Fibroblast of the aortic adventitia (primary cell): ENCODE data around the gene PCDHB7. TPM values are rescaled to one million over a fixed set of nuclear protein-coding genes. Genes with fewer than 3 reads are reported as not detected.
"Not testable (repeated sequence)": the region's sequence is repeated elsewhere in the genome, so short reads cannot be mapped to it uniquely, and the experiment has no call there.

Experiments used
- DNase-seq: peaks from one replicate; pipeline ENCODE4 v3.0.0-alpha.2; 2010; ENCODE audit warnings: low read depth
- H3K4me3 ChIP-seq: 2 replicates; pipeline ENCODE4 v1.5.1; 2011; ENCODE audit warnings: low read depth, mild to moderate bottlenecking, control low read depth, low read length, moderate library complexity
- total RNA-seq: library from RNA; depleted of rRNA; stranded (reverse); fragments of >200 nt; gene quantifications from 2 replicates; pipeline ENCODE4 v1.2.3, GENCODE V29; 2012; ENCODE audit warnings: low replicate concordance
- TF ChIP-seq, protein P1 (sequence below): IDR thresholded peaks from 2 replicates; pipeline ENCODE4 v1.5.1; 2011; ENCODE audit warnings: mild to moderate bottlenecking, low read length, control low read depth, inconsistent platforms; ENCODE audit not compliant: insufficient read depth

The PCDHB7 gene
- total RNA-seq, 1 donor = 0.63 TPM

DNA sequence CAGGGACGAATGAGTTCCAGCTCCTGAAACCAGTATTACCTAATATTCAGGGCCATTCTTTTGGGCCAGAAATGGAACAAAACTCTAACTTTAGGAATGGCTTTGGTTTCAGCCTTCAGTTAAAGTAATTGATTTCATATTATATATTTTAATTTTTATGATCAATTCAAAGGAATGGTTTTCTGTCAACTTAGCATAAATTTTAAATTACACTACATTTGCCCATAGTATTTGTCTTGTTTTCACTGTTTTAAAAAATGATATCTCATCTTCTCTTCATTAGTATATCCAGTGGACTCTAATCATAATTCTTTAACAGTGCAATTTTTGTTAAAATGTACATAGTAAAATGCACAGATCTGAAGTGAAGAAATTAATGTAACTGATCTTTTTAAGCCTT lies 7.9 kb downstream of the PCDHB7 start:
- TF ChIP-seq, protein P1, sequence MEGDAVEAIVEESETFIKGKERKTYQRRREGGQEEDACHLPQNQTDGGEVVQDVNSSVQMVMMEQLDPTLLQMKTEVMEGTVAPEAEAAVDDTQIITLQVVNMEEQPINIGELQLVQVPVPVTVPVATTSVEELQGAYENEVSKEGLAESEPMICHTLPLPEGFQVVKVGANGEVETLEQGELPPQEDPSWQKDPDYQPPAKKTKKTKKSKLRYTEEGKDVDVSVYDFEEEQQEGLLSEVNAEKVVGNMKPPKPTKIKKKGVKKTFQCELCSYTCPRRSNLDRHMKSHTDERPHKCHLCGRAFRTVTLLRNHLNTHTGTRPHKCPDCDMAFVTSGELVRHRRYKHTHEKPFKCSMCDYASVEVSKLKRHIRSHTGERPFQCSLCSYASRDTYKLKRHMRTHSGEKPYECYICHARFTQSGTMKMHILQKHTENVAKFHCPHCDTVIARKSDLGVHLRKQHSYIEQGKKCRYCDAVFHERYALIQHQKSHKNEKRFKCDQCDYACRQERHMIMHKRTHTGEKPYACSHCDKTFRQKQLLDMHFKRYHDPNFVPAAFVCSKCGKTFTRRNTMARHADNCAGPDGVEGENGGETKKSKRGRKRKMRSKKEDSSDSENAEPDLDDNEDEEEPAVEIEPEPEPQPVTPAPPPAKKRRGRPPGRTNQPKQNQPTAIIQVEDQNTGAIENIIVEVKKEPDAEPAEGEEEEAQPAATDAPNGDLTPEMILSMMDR = no peak

DNA sequence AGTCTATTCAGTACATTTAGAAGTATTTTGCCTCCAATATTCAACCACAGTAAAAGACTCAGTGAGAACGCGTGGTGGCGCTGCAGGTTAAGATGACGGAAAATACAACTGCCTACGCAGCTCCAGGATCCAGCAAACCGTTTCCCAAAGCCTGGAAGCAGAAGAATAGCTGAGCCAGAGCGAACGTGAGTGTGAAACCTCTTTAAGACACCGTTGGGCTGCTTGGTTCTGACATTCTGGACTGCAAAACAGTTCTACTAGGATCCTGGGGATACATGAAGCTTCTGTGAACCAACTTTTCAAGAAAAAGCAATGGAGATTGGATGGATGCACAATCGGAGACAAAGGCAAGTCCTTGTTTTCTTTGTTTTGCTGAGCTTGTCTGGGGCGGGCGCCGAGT lies 9.8 kb downstream of the PCDHB7 start, which contains the start of gene PCDHB16:
TSS of gene PCDHB16 (plus strand) at position 140 of the 400 bp plus-strand sequence. CDS start at position 313, 173 bp downstream.
- TF ChIP-seq, protein P1 = peak; percentile 20
- peak; percentile 24 for DNase-seq
- H3K4me3 ChIP-seq = peak within 1 kb of the TSS; percentile 9

More for the DNA sequence above, 7.9 kb downstream of the PCDHB7 start:
- DNase-seq = no peak
- H3K4me3 ChIP-seq = no peak overlapping the region

DNA sequence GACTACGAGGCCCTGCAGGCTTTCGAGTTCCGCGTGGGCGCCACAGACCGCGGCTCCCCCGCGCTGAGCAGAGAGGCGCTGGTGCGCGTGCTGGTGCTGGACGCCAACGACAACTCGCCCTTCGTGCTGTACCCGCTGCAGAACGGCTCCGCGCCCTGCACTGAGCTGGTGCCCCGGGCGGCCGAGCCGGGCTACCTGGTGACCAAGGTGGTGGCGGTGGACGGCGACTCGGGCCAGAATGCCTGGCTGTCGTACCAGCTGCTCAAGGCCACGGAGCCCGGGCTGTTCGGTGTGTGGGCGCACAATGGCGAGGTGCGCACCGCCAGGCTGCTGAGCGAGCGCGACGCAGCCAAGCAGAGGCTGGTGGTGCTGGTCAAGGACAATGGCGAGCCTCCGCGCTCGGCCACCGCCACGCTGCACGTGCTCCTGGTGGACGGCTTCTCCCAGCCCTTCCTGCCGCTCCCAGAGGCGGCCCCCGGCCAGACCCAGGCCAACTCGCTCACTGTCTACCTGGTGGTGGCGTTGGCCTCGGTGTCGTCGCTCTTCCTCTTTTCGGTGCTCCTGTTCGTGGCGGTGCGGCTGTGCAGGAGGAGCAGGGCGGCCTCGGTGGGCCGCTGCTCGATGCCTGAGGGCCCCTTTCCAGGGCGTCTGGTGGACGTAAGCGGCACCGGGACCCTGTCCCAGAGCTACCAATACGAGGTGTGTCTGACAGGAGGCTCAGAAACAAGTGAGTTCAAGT lies 11.8 kb downstream of the PCDHB7 start:
- DNase-seq, H3K4me3 ChIP-seq: not testable (repeated sequence)

DNA sequence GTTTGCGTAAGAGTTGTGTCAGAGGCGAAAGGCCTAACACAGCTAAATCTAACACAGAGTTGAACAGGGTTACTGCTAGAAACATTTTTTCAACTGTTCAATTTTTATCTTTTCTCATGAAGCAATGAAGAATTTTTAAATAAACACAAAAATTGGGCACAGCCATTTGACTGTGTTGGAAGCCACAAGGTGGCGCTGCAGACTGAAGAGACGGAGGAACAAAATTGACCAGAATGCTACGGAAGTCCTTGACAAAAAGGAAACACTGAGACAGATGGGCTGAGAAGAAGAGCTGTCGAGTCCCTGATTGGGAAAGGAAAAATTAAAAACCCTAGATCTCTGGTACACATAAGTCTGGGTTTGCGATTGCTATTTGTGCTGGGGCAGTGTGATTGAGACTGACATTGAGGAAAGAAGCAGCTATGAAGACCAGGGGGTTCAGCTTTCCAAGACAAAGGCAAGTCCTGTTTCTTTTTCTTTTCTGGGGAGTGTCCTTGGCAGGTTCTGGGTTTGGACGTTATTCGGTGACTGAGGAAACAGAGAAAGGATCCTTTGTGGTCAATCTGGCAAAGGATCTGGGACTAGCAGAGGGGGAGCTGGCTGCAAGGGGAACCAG lies 14.6 kb downstream of the PCDHB7 start, which contains the start of gene PCDHB9:
TSS of gene PCDHB9 (plus strand) at position 265 of the 616 bp plus-strand sequence. CDS start at position 423, 158 bp downstream.
- H3K4me3 ChIP-seq = no peak within 1 kb of the TSS
- no peak for DNase-seq
- TF ChIP-seq, protein P1 = peak; percentile 21

DNA sequence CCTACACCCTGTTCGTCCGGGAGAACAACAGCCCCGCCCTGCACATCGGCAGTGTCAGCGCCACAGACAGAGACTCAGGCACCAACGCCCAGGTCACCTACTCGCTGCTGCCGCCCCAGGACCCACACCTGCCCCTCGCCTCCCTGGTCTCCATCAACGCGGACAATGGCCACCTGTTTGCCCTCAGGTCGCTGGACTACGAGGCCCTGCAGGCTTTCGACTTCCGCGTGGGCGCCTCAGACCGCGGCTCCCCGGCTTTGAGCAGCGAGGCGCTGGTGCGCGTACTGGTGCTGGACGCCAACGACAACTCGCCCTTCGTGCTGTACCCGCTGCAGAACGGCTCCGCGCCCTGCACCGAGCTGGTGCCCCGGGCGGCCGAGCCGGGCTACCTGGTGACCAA lies 16.2 kb downstream of the PCDHB7 start:
- not testable (repeated sequence) for DNase-seq, H3K4me3 ChIP-seq

DNA sequence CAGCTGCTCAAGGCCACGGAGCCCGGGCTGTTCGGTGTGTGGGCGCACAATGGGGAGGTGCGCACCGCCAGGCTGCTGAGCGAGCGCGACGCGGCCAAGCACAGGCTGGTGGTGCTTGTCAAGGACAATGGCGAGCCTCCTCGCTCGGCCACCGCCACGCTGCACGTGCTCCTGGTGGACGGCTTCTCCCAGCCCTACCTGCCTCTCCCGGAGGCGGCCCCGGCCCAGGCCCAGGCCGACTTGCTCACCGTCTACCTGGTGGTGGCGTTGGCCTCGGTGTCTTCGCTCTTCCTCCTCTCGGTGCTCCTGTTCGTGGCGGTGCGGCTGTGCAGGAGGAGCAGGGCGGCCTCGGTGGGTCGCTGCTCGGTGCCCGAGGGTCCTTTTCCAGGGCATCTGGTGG lies 16.7 kb downstream of the PCDHB7 start:
- not testable (repeated sequence) for DNase-seq, H3K4me3 ChIP-seq

DNA sequence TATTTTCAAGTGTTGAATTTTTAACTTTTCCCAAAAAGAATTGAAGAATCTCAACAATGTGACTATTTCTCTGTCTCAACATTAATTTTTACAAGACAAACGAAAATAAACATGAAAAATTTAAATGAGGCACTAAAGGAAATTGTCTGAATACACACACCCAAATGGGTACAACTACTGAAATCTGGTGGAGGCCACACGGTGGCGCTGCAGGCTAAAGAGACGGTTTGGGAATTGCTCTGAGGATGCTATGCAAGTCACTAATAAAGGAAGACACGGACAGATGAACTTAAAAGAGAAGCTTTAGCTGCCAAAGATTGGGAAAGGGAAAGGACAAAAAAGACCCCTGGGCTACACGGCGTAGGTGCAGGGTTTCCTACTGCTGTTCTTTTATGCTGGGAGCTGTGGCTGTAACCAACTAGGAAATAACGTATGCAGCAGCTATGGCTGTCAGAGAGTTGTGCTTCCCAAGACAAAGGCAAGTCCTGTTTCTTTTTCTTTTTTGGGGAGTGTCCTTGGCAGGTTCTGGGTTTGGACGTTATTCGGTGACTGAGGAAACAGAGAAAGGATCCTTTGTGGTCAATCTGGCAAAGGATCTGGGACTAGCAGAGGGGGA lies 19.8 kb downstream of the PCDHB7 start, which contains the start of gene PCDHB10:
TSS of gene PCDHB10 (plus strand) at position 244 of the 616 bp plus-strand sequence. CDS start at position 444, 200 bp downstream.
- DNase-seq = peak; percentile 9
- H3K4me3 ChIP-seq = no peak within 1 kb of the TSS
- TF ChIP-seq, protein P1 = peak; percentile 28

DNA sequence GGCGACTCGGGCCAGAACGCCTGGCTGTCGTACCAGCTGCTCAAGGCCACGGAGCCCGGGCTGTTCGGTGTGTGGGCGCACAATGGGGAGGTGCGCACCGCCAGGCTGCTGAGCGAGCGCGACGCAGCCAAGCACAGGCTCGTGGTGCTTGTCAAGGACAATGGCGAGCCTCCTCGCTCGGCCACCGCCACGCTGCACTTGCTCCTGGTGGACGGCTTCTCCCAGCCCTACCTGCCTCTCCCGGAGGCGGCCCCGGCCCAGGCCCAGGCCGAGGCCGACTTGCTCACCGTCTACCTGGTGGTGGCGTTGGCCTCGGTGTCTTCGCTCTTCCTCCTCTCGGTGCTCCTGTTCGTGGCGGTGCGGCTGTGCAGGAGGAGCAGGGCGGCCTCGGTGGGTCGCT lies 21.9 kb downstream of the PCDHB7 start:
- H3K4me3 ChIP-seq, DNase-seq: not testable (repeated sequence)
